Subcutaneous adipose tissue (tissue), 4 donors: ENCODE data around the gene GNA14. TPM values are rescaled to one million over a fixed set of nuclear protein-coding genes. Genes with fewer than 3 reads are reported as not detected.

Experiments used
- total RNA-seq, 4 donors: library from RNA; depleted of rRNA; stranded (reverse); fragments of >200 nt; gene quantifications; one replicate each; pipeline ENCODE4 v1.1.0, GENCODE V29; 2016
- TF ChIP-seq, protein P1 (sequence below): fragments of 450-650 bp; IDR thresholded peaks from one replicate; pipeline ENCODE4 v1.5.1; 2016; ENCODE audit warnings: low read depth, mild to moderate bottlenecking, control low read depth, antibody characterized with exemption, moderate library complexity

GNA14 gene
- total RNA-seq, 4 donors from 2014 or later = 0.98 to 6.4 (median 3.7) TPM

DNA sequence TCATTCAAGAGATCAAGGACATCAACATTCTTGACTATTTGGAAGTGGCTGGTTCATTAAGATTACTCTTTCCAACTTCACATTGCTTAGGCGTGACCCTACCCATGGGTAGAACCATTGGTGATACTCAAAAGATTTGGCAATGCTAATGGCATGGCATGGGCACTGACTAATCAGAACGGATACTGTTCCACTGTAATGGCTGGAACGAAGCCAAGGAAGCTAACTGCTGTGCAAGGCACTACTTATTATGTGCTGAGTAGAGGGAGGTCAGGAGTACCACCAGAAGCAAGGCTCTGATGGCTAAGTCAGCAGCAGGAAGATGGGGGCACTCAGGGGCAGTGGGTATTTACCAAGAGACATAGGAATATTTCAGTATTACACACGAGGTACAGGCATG lies 31.9 kb downstream of the GNA14 start:
- TF ChIP-seq, protein P1, sequence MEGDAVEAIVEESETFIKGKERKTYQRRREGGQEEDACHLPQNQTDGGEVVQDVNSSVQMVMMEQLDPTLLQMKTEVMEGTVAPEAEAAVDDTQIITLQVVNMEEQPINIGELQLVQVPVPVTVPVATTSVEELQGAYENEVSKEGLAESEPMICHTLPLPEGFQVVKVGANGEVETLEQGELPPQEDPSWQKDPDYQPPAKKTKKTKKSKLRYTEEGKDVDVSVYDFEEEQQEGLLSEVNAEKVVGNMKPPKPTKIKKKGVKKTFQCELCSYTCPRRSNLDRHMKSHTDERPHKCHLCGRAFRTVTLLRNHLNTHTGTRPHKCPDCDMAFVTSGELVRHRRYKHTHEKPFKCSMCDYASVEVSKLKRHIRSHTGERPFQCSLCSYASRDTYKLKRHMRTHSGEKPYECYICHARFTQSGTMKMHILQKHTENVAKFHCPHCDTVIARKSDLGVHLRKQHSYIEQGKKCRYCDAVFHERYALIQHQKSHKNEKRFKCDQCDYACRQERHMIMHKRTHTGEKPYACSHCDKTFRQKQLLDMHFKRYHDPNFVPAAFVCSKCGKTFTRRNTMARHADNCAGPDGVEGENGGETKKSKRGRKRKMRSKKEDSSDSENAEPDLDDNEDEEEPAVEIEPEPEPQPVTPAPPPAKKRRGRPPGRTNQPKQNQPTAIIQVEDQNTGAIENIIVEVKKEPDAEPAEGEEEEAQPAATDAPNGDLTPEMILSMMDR = no peak

DNA sequence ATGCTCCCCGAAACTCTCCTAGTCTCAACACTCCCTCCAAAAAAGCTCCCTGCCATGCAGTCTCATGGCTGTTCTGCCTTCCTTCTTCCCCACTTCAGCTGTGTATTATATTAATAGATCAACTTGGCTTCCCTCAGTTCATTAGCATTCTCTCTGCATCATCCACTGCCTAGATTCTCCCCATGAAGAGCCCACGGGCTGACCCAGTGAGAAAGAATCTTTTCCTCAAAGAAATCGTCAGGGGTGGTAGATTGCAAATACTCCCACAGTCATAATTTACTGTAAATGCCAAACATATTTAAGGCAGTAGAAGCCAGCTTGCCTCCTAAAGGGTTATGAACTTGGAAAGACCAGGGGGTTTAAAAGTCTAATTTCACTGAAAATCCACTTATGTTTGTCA lies 33.5 kb downstream of the GNA14 start:
- TF ChIP-seq, protein P1 = no peak

DNA sequence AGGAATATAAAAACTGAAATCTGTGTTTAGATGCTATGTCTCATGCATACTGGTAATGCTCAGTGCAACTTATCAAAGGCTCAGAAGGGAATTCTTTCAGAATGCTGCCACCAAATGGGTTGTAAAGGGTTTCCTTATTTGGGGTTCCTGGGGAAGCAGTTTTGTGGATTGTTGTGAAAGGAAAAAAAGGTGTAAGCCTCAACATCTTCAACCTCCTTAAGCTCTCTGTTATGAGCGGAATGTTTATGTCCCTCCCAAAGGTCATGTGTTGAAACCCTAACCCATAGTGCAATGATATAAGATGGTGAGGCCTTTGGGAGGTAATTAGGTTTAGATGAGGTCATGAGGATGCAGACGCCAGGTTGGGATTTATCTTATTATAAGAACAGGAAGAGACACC lies 41.6 kb downstream of the GNA14 start:
- TF ChIP-seq, protein P1 = no peak

GRCh38 chr9:77605449-77606220 lies 42.5 kb downstream of the GNA14 start:
- TF ChIP-seq, protein P1 = no peak

DNA sequence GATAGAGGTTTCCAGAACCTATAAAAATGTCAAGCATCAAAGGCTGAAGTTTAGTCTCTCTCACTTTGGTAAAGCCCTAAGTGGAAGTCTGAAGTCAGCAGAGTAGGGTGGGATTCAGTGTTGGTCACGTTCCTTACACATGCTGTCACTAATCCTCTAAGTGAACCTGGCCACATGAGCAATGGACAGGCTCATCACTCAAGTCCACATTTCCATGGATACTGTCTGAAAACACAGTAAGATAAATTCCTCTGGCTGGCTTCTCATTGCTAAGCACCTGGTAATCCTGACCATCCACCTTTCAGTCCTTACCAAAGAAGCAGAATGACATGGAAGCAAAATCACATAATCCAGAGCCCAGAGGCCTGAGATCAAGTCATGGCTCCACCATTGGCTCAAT lies 43.8 kb downstream of the GNA14 start:
- TF ChIP-seq, protein P1 = no peak

- TF ChIP-seq, protein P1 = no peak
Observed at GRCh38 chr9:77602852-77603251, 45.3 kb downstream of the GNA14 start.

DNA sequence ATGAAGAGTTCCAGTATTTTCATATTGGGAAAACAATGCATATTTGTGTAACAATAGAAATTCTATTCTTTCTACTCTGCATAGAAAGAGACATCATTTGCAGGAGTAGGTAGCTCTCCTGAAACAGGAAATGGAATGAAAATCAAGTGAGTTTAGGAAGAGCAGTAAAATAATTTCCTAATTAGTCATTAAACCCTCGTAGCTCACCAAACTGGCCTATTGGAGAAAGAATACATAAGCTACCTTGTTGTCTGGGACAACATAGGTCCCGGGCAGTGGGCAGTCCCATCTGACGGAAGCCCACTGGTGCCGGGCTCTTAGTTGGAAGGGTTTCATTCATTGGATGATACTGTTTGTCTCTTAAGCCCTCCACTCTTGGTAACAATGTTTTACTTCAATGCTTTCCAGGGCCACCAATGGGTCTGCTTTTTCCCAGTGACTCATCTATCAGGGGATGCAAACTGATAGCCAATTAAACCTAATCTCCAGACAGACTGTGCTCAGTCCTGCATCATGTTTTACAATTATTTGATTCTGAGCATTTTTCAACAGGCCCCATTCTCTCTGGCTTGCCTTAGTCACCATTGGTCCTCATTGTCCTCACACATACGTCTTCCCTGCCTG lies 46.5 kb downstream of the GNA14 start:
- TF ChIP-seq, protein P1 = no peak
